SU-DHL-6 (cell line): Measurements from ENCODE around the gene OAS3.

ENCODE experiments used
- EZH2phosphoT487 ChIP-seq: fragments of 200-600 bp; sonication (generic), shearing (Covaris generic); conservative IDR thresholded peaks from 2 replicates; pipeline ENCODE4 v1.6.1; 2018; ENCODE audit warnings: mild to moderate bottlenecking, antibody characterized with exemption, low read length, moderate library complexity, mixed read lengths
- TF ChIP-seq, protein P1 (sequence below): fragments of 200-600 bp; sonication (generic); IDR thresholded peaks from one replicate; pipeline ENCODE4 v1.5.1; 2017; ENCODE audit warnings: antibody characterized with exemption, mild to moderate bottlenecking, low read length, moderate library complexity; ENCODE audit not compliant: insufficient read depth, poor library complexity, severe bottlenecking

DNA sequence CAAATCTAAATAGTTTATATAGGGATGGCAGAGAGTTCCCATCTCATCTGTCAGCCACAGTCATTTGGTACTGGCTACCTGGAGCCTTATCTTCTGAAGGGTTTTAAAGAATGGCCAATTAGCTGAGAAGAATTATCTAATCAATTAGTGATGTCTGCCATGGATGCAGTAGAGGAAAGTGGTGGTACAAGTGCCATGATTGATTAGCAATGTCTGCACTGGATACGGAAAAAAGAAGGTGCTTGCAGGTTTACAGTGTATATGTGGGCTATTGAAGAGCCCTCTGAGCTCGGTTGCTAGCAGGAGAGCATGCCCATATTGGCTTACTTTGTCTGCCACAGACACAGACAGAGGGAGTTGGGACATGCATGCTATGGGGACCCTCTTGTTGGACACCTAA, 32.1 kb downstream of the OAS3 start:
- TF ChIP-seq, protein P1, sequence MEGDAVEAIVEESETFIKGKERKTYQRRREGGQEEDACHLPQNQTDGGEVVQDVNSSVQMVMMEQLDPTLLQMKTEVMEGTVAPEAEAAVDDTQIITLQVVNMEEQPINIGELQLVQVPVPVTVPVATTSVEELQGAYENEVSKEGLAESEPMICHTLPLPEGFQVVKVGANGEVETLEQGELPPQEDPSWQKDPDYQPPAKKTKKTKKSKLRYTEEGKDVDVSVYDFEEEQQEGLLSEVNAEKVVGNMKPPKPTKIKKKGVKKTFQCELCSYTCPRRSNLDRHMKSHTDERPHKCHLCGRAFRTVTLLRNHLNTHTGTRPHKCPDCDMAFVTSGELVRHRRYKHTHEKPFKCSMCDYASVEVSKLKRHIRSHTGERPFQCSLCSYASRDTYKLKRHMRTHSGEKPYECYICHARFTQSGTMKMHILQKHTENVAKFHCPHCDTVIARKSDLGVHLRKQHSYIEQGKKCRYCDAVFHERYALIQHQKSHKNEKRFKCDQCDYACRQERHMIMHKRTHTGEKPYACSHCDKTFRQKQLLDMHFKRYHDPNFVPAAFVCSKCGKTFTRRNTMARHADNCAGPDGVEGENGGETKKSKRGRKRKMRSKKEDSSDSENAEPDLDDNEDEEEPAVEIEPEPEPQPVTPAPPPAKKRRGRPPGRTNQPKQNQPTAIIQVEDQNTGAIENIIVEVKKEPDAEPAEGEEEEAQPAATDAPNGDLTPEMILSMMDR = no peak
- TF ChIP-seq EZH2phosphoT487 = no peak
